ENCODE data around the gene ESRRA. TPM values are rescaled to one million over a fixed set of nuclear protein-coding genes. Genes with fewer than 3 reads are reported as not detected.

ESRRA gene
- total and polyA plus RNA-seq, 2 of the 13 experiments (the other 11 are each of a cell fraction or from before 2014, with no cell fraction given), result 18.1 to 36.3 TPM

DNA sequence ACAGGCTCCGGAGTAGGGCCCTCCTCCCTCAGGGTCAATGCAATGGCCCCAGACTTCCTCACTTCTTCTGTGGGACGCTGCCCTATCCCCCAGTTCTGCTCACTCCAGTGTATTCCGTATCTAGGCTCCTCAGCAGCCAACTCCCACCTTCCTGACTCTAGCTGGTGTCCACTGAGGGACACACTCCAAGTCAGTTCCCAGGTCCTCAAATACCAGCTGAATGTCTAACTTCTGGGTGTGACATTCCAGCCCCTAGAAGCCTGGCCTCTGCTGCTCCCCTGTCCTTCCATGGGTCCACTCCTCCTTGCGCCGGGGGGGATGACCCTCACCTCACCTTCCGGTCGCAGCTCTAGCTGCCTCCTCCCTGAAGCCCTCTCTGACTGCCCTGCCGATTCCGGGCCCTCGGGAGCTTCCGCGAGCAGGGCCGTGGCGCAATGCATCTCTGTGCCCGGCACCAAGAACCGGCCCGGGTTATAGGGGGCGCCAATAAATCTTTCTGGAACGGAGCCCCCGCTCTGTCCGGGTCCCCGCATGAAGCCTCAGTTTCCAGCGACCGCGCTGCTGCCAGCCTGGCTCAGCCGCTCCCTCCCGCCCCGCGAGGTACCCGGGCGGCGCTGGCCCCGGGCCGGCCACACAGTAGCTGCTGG is 36.3 kb upstream of the ESRRA start (continued):
- TF ChIP-seq, protein P1, sequence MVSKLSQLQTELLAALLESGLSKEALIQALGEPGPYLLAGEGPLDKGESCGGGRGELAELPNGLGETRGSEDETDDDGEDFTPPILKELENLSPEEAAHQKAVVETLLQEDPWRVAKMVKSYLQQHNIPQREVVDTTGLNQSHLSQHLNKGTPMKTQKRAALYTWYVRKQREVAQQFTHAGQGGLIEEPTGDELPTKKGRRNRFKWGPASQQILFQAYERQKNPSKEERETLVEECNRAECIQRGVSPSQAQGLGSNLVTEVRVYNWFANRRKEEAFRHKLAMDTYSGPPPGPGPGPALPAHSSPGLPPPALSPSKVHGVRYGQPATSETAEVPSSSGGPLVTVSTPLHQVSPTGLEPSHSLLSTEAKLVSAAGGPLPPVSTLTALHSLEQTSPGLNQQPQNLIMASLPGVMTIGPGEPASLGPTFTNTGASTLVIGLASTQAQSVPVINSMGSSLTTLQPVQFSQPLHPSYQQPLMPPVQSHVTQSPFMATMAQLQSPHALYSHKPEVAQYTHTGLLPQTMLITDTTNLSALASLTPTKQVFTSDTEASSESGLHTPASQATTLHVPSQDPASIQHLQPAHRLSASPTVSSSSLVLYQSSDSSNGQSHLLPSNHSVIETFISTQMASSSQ (IDR thresholded peaks at IDR 0.05; ENCODE audit: low read depth), result no peak
- TF ChIP-seq, protein P1 (CRISPR knock-in tag; IDR thresholded peaks at IDR 0.05; ENCODE audit: borderline replicate concordance), result no peak
- TF ChIP-seq ZNF782 (CRISPR knock-in tag; IDR thresholded peaks at IDR 0.05; ENCODE audit: borderline replicate concordance) (0 out of 2 replicates have a peak, but pooled peaks have one; percentile 68), RCOR2 (CRISPR knock-in tag; IDR thresholded peaks at IDR 0.05) (0 out of 2 replicates have a peak, but pooled peaks have one; percentile 31), RFXANK (CRISPR knock-in tag; IDR thresholded peaks at IDR 0.05) (no peak), U2AF2 (IDR thresholded peaks at IDR 0.05; ENCODE audit: low read depth, low read length) (no peak), KDM2A (CRISPR knock-in tag; IDR thresholded peaks at IDR 0.05; ENCODE audit: borderline replicate concordance, low read depth) (no peak), ZNF557 (CRISPR knock-in tag; IDR thresholded peaks at IDR 0.05) (no peak)
- TF ChIP-seq, protein P2, sequence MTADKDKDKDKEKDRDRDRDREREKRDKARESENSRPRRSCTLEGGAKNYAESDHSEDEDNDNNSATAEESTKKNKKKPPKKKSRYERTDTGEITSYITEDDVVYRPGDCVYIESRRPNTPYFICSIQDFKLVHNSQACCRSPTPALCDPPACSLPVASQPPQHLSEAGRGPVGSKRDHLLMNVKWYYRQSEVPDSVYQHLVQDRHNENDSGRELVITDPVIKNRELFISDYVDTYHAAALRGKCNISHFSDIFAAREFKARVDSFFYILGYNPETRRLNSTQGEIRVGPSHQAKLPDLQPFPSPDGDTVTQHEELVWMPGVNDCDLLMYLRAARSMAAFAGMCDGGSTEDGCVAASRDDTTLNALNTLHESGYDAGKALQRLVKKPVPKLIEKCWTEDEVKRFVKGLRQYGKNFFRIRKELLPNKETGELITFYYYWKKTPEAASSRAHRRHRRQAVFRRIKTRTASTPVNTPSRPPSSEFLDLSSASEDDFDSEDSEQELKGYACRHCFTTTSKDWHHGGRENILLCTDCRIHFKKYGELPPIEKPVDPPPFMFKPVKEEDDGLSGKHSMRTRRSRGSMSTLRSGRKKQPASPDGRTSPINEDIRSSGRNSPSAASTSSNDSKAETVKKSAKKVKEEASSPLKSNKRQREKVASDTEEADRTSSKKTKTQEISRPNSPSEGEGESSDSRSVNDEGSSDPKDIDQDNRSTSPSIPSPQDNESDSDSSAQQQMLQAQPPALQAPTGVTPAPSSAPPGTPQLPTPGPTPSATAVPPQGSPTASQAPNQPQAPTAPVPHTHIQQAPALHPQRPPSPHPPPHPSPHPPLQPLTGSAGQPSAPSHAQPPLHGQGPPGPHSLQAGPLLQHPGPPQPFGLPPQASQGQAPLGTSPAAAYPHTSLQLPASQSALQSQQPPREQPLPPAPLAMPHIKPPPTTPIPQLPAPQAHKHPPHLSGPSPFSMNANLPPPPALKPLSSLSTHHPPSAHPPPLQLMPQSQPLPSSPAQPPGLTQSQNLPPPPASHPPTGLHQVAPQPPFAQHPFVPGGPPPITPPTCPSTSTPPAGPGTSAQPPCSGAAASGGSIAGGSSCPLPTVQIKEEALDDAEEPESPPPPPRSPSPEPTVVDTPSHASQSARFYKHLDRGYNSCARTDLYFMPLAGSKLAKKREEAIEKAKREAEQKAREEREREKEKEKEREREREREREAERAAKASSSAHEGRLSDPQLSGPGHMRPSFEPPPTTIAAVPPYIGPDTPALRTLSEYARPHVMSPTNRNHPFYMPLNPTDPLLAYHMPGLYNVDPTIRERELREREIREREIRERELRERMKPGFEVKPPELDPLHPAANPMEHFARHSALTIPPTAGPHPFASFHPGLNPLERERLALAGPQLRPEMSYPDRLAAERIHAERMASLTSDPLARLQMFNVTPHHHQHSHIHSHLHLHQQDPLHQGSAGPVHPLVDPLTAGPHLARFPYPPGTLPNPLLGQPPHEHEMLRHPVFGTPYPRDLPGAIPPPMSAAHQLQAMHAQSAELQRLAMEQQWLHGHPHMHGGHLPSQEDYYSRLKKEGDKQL (CRISPR knock-in tag; IDR thresholded peaks at IDR 0.05; ENCODE audit: low read depth), result no peak
- TF ChIP-seq, protein P3, sequence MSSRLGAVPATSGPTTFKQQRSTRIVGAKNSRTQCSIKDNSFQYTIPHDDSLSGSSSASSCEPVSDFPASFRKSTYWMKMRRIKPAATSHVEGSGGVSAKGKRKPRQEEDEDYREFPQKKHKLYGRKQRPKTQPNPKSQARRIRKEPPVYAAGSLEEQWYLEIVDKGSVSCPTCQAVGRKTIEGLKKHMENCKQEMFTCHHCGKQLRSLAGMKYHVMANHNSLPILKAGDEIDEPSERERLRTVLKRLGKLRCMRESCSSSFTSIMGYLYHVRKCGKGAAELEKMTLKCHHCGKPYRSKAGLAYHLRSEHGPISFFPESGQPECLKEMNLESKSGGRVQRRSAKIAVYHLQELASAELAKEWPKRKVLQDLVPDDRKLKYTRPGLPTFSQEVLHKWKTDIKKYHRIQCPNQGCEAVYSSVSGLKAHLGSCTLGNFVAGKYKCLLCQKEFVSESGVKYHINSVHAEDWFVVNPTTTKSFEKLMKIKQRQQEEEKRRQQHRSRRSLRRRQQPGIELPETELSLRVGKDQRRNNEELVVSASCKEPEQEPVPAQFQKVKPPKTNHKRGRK (CRISPR knock-in tag; IDR thresholded peaks at IDR 0.05), result no peak
- TF ChIP-seq, protein P4, sequence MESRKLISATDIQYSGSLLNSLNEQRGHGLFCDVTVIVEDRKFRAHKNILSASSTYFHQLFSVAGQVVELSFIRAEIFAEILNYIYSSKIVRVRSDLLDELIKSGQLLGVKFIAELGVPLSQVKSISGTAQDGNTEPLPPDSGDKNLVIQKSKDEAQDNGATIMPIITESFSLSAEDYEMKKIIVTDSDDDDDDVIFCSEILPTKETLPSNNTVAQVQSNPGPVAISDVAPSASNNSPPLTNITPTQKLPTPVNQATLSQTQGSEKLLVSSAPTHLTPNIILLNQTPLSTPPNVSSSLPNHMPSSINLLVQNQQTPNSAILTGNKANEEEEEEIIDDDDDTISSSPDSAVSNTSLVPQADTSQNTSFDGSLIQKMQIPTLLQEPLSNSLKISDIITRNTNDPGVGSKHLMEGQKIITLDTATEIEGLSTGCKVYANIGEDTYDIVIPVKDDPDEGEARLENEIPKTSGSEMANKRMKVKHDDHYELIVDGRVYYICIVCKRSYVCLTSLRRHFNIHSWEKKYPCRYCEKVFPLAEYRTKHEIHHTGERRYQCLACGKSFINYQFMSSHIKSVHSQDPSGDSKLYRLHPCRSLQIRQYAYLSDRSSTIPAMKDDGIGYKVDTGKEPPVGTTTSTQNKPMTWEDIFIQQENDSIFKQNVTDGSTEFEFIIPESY (CRISPR knock-in tag; IDR thresholded peaks at IDR 0.05), result no peak
- TF ChIP-seq, protein P5, sequence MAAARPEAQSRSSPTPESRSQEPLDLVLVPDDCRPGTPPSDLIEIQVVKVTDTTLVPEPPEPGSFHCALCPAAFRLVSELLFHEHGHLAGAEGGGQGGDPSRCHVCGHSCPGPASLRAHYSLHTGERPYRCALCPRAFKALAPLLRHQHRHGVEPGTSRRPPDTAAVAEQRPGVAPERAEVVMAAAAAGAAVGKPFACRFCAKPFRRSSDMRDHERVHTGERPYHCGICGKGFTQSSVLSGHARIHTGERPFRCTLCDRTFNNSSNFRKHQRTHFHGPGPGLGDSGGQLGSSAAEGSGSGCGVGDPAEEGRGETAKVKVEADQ (CRISPR knock-in tag; IDR thresholded peaks at IDR 0.05; ENCODE audit: borderline replicate concordance), result no peak
- TF ChIP-seq, protein P6, sequence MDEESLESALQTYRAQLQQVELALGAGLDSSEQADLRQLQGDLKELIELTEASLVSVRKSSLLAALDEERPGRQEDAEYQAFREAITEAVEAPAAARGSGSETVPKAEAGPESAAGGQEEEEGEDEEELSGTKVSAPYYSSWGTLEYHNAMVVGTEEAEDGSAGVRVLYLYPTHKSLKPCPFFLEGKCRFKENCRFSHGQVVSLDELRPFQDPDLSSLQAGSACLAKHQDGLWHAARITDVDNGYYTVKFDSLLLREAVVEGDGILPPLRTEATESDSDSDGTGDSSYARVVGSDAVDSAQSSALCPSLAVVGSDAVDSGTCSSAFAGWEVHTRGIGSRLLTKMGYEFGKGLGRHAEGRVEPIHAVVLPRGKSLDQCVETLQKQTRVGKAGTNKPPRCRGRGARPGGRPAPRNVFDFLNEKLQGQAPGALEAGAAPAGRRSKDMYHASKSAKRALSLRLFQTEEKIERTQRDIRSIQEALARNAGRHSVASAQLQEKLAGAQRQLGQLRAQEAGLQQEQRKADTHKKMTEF (CRISPR knock-in tag; IDR thresholded peaks at IDR 0.05), result peak; percentile 57
